HFFc6 (cell line): ENCODE measurements around the gene AUTS2. TPM values are rescaled to one million over a fixed set of nuclear protein-coding genes. Genes with fewer than 3 reads are reported as not detected.

Experiments used
- DNase-seq: peaks from one replicate; pipeline ENCODE4 v3.0.0-alpha.2; 2018
- H3K27ac Mint-ChIP-seq: 2 replicates; pipeline ENCODE4 v1.8.0; 2020; ENCODE audit warnings: mild to moderate bottlenecking, mixed read lengths
- H3K27me3 Mint-ChIP-seq: 2 replicates; pipeline ENCODE4 v1.8.0; 2021; ENCODE audit warnings: mild to moderate bottlenecking, moderate library complexity, mixed read lengths; ENCODE audit not compliant: insufficient read depth
- H3K36me3 Mint-ChIP-seq: 2 replicates; pipeline ENCODE4 v1.8.0; 2021; ENCODE audit warnings: low read depth, mixed read lengths
- H3K4me1 Mint-ChIP-seq: 2 replicates; pipeline ENCODE4 v1.8.0; 2020; ENCODE audit warnings: low read depth, mixed read lengths
- H3K4me3 Mint-ChIP-seq: 2 replicates; pipeline ENCODE4 v1.8.0; 2020; ENCODE audit warnings: mild to moderate bottlenecking, moderate library complexity, mixed read lengths
- H3K9me3 Mint-ChIP-seq: 2 replicates; pipeline ENCODE4 v1.8.0; 2020; ENCODE audit warnings: mild to moderate bottlenecking, mixed read lengths
- CTCF ChIP-seq: fragments of 200-600 bp; sonication (generic); IDR thresholded peaks from 2 replicates; pipeline ENCODE4 v1.5.0; 2021; ENCODE audit warnings: antibody characterized with exemption, mild to moderate bottlenecking
- total RNA-seq, 6 experiments: library from RNA; stranded (reverse); fragmentation: NEBNext Ultra II Directional; extraction: Animal tissue kit (Norgen Biotek cat#: 25700); gene quantifications; 2 replicates in 1 of 6; 3 replicates in 5 of 6; pipeline ENCODE4 v1.2.3, GENCODE V29; 2021

Gene AUTS2
- total RNA-seq, 6 experiments from 2014 or later: 0.02 to 0.19 (median 0.16) TPM; not detected in 2

- Mint-ChIP-seq H3K4me3 (no peak overlapping the region), H3K27me3 (no peaks in the 10 kb centered on the region; the same call in 1 of the 2 replicates), H3K4me1 (no peaks in the 10 kb centered on the region), H3K9me3 (peaks cover 32% of the 10 kb centered on the region), H3K36me3 (no peaks in the 10 kb centered on the region), H3K27ac (no peak overlapping the region)
- DNase-seq: no peak
- TF ChIP-seq CTCF: no peak
Measured at GRCh38 chr7:70210936-70211310, 612.6 kb downstream of the AUTS2 start.

GRCh38 chr7:70212281-70212680, 614.0 kb downstream of the AUTS2 start:
- no peak overlapping the region for H3K4me3 Mint-ChIP-seq
- H3K9me3 Mint-ChIP-seq: peaks cover 32% of the 10 kb centered on the region
- no peaks in the 10 kb centered on the region for H3K36me3 Mint-ChIP-seq
- H3K4me1 Mint-ChIP-seq: no peaks in the 10 kb centered on the region
- DNase-seq: no peak
- no peak for TF ChIP-seq CTCF
- no peaks in the 10 kb centered on the region; the same call in 1 of the 2 replicates for H3K27me3 Mint-ChIP-seq
- no peak overlapping the region for H3K27ac Mint-ChIP-seq

- Mint-ChIP-seq H3K36me3 (no peaks in the 10 kb centered on the region), H3K9me3 (peaks cover 44% of the 10 kb centered on the region), H3K27ac (no peak overlapping the region), H3K4me3 (no peak overlapping the region), H3K27me3 (no peaks in the 10 kb centered on the region; the same call in 1 of the 2 replicates), H3K4me1 (no peaks in the 10 kb centered on the region)
- no peak for TF ChIP-seq CTCF
- DNase-seq: no peak
Measured at GRCh38 chr7:70214071-70214470, 615.8 kb downstream of the AUTS2 start.

GRCh38 chr7:70215491-70215890, 617.2 kb downstream of the AUTS2 start:
- Mint-ChIP-seq H3K36me3 (no peaks in the 10 kb centered on the region), H3K4me3 (no peak overlapping the region), H3K4me1 (no peaks in the 10 kb centered on the region), H3K27me3 (no peaks in the 10 kb centered on the region; the same call in 1 of the 2 replicates), H3K9me3 (peaks cover 48% of the 10 kb centered on the region), H3K27ac (no peak overlapping the region)
- TF ChIP-seq CTCF: no peak
- DNase-seq: no peak

GRCh38 chr7:70217571-70217970, 619.3 kb downstream of the AUTS2 start:
- no peak overlapping the region for H3K4me3 Mint-ChIP-seq
- no peaks in the 10 kb centered on the region for H3K36me3 Mint-ChIP-seq
- H3K27me3 Mint-ChIP-seq: no peaks in the 10 kb centered on the region
- H3K4me1 Mint-ChIP-seq: no peaks in the 10 kb centered on the region
- no peak for DNase-seq
- H3K9me3 Mint-ChIP-seq: peaks cover 33% of the 10 kb centered on the region
- TF ChIP-seq CTCF: no peak
- H3K27ac Mint-ChIP-seq: no peak overlapping the region

GRCh38 chr7:70218006-70218405, 619.7 kb downstream of the AUTS2 start:
- peaks cover 31% of the 10 kb centered on the region for H3K9me3 Mint-ChIP-seq
- TF ChIP-seq CTCF: no peak
- no peaks in the 10 kb centered on the region for H3K4me1 Mint-ChIP-seq
- H3K27me3 Mint-ChIP-seq: no peaks in the 10 kb centered on the region
- no peak overlapping the region for H3K27ac Mint-ChIP-seq
- H3K36me3 Mint-ChIP-seq: no peaks in the 10 kb centered on the region
- no peak for DNase-seq
- no peak overlapping the region for H3K4me3 Mint-ChIP-seq
